HL-60/S4 treated with phorbol 12-myristate 13-acetate at 8.2 ng/mL for 4 days and 3 days (cell line): ENCODE results near the gene INTS12.
"Not testable (repeated sequence)": the region's sequence is repeated elsewhere in the genome, so short reads cannot be mapped to it uniquely, and the experiment has no call there.

Source experiments
- in situ Hi-C: fragments of 300-500 bp; cut with MboI; formaldehyde crosslinking; loops from 2 replicates; pipeline ENCODE4 v1.15.0; 2022; ENCODE audit warnings: low sequenced_read_pairs

The INTS12 gene

GRCh38 chr4:105708181-105709080, at the start of gene INTS12, which contains the start of gene GSTCD:
TSS of gene INTS12 (minus strand) at chr4:105708689. CDS start at chr4:105700005, 8,684 bp downstream.
TSS of gene GSTCD (plus strand) at chr4:105708784. CDS start at chr4:105717614, 8,830 bp downstream.
- in situ Hi-C loops: no loop called here

GRCh38 chr4:105755375-105755774, 46.9 kb upstream of the INTS12 start:
- in situ Hi-C loops: no loop called here

GRCh38 chr4:105753361-105753760, 44.9 kb upstream of the INTS12 start:
- in situ Hi-C loops: no loop called here

GRCh38 chr4:105751718-105752299, 43.3 kb upstream of the INTS12 start:
- in situ Hi-C loops: no loop called here

GRCh38 chr4:105748222-105748621, 39.7 kb upstream of the INTS12 start:
- in situ Hi-C loops: no loop called here

GRCh38 chr4:105741548-105741947, 33.1 kb upstream of the INTS12 start:
- in situ Hi-C loops: no loop called here

GRCh38 chr4:105735217-105735616, 26.7 kb upstream of the INTS12 start:
- in situ Hi-C loops: not testable (repeated sequence)

- in situ Hi-C loops: not testable (repeated sequence)
Measured at GRCh38 chr4:105729895-105730294, 21.4 kb upstream of the INTS12 start.

GRCh38 chr4:105725623-105726022, 17.1 kb upstream of the INTS12 start:
- in situ Hi-C loops: no loop called here

GRCh38 chr4:105719204-105719603, 10.7 kb upstream of the INTS12 start:
- in situ Hi-C loops: no loop called here

- in situ Hi-C loops: no loop called here
Measured at GRCh38 chr4:105715692-105716278, 7.3 kb upstream of the INTS12 start.

- in situ Hi-C loops: no loop called here
Measured at GRCh38 chr4:105714932-105715331, 6.4 kb upstream of the INTS12 start.

GRCh38 chr4:105714071-105714521, 5.6 kb upstream of the INTS12 start:
- in situ Hi-C loops: no loop called here

GRCh38 chr4:105712766-105713165, 4.3 kb upstream of the INTS12 start:
- in situ Hi-C loops: no loop called here

GRCh38 chr4:105710678-105711077, 2.2 kb upstream of the INTS12 start:
- in situ Hi-C loops: no loop called here

GRCh38 chr4:105710012-105710600, 1.6 kb upstream of the INTS12 start:
- in situ Hi-C loops: no loop called here

- in situ Hi-C loops: no loop called here
Measured at GRCh38 chr4:105709081-105709450, 577 bp upstream of the INTS12 start.

- in situ Hi-C loops: no loop called here
Measured at GRCh38 chr4:105707782-105708180, 708 bp downstream of the INTS12 start.

- in situ Hi-C loops: no loop called here
Measured at GRCh38 chr4:105698607-105699006, 9.9 kb downstream of the INTS12 start.

GRCh38 chr4:105695832-105696231, 12.7 kb downstream of the INTS12 start:
- in situ Hi-C loops: not testable (repeated sequence)

- in situ Hi-C loops: not testable (repeated sequence)
Measured at GRCh38 chr4:105694812-105695211, 13.7 kb downstream of the INTS12 start.
